DMS 273 (cell line): ENCODE data around the gene EML3.
A peak's percentile ranks its signal among the peaks of the same experiment; 100 is the strongest.
"Not testable (repeated sequence)": the region's sequence is repeated elsewhere in the genome, so short reads cannot be mapped to it uniquely, and the experiment has no call there.

Experiments
- DNase-seq: peaks from one replicate; lab custom pipeline; 2025; ENCODE audit not compliant: unreplicated experiment; lab: John Stamatoyannopoulos, UW

Gene EML3, protein sequence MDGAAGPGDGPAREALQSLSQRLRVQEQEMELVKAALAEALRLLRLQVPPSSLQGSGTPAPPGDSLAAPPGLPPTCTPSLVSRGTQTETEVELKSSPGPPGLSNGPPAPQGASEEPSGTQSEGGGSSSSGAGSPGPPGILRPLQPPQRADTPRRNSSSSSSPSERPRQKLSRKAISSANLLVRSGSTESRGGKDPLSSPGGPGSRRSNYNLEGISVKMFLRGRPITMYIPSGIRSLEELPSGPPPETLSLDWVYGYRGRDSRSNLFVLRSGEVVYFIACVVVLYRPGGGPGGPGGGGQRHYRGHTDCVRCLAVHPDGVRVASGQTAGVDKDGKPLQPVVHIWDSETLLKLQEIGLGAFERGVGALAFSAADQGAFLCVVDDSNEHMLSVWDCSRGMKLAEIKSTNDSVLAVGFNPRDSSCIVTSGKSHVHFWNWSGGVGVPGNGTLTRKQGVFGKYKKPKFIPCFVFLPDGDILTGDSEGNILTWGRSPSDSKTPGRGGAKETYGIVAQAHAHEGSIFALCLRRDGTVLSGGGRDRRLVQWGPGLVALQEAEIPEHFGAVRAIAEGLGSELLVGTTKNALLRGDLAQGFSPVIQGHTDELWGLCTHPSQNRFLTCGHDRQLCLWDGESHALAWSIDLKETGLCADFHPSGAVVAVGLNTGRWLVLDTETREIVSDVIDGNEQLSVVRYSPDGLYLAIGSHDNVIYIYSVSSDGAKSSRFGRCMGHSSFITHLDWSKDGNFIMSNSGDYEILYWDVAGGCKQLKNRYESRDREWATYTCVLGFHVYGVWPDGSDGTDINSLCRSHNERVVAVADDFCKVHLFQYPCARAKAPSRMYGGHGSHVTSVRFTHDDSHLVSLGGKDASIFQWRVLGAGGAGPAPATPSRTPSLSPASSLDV

DNA sequence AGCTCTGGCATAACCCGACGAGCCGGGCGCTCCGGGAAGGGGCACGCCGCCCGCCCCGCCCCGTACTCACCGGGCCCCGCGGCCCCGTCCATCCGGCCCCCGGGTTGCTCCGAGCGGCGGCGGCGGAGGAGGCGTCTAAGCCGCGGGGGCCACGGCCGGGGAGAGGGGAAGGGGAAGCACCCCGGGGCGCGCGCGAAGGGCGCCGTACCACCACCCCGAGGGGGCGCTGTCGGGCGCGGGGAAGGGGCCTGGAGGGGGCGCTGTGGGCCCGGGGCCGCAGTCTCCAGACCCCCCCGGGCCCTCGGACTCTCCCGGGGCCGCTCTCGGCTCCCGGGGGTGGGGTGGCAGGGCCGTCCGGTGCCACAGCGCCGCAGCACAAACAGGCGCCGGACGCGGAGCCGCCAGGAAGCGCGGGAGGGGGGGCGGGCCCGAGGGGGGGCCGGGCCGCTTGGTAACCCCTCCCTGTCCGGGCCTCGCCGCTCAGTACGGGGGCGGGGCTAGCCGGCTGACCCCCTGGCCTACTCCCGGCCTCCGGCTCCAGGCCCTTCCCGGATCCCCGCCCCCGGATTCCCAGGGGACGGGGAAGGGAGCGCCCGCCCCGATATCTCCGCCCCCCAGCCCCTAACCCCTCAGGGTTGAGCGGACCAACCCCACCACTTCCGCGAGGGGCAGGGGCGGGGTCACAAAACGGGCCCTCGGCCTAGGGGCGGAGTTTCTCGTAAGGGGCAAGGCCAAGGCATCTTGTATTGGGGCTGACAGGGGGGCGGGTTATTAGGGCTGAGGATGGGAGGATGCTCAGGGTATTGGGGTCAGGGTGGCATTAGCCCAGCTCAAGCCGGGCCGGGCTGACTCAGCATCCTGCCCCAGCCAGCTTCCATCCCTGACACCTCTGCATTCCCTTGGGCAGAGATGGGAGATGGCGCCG is at the start of gene EML3, which contains the start of gene ROM1:
Gene EML3, minus strand, starts transcription at position 410 of the 925 bp plus-strand sequence. Its CDS starts 318 bp downstream, at position 92.
Gene ROM1, plus strand, starts transcription at position 892 of the 925 bp plus-strand sequence. Its CDS starts 25 bp downstream, at position 917.
- peak; percentile 87 for DNase-seq

DNA sequence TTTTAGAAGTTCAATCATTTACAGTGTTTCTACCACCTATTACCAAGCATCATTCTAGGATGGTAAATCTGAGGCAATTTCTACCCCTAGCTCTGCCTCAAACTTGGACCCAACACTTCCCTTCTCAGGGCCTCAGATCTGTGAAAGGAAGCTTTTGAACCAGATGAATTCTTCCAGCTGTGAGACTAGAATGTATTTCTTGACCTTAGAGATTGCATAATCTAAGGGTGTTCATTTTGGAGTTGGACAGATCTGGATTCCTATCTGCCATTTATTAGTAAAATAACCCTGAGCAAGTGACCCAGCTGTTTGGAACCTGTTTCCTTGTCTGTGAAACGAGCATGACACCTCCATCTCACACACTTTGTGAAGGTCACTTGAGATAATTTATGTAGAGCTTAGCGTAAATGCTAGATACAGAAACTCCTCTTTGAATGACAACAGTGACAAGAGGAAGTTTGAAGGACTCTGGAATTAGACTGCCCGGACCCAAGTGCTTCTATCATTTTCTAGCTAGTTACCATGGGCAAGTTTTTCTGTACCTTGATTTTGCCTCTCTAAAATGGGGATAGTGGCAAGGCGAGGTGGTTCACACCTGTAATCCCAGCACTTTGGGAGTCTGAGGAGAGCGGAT is 44.3 kb upstream of the EML3 start:
- no peak for DNase-seq

DNA sequence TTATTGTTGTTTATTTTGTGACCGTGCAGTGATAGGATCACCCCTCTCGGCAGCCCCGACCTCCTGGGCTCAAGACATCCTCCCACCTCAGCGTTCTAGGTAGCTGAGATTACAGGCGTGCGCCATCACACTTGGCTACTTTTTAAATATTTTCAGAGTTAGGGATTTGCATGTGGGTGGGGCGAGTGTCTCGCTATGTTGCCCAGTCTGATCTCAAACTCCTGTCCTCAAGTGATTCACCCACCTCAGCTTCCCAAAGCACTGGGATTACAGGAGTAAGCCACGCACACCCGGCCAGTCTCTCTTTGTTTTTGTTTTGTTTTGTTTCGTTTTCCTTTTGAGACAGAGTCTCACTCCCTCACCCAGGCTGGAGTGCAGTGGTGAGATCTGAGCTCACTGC is 41.7 kb upstream of the EML3 start:
- no peak for DNase-seq

DNA sequence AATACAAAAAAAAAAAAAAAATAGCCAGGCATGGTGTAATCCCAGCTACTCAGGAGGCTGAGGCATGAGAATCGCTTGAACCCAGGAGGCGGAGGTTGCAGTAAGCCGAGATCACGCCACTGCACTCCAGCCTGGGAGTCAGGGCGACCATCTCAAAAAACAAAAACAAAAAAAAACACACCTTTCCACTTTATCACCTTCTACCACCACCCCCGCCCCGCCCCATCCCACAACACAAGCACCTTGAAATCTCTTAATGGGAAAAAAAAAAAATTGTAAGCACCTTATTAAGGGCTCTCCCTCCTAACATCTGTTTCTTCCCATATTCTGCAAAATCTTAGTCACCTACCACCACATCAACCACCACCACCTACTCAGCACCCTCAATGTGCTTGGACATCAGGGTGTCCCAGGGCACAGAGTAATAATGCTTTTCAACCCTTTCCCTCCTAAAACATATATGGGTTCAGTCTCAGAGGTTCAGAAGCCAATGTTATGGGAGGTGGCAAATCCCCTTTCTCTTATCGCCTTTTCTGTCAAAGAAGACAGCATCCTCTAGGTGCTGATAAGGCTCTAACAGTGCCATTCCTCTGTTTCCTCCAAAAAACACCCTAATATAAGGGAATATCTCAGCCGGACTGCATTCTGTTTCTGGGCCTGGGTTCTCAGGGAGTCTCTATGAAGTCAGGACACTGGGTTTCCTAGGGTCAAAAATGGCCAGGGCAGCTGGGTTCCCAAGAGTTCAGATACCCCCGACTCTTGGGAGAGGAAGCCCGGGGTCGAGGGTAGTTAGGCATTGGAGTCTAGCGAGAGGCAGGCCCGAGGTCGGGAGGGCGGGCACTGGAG is 39.8 kb upstream of the EML3 start:
- no peak for DNase-seq

DNA sequence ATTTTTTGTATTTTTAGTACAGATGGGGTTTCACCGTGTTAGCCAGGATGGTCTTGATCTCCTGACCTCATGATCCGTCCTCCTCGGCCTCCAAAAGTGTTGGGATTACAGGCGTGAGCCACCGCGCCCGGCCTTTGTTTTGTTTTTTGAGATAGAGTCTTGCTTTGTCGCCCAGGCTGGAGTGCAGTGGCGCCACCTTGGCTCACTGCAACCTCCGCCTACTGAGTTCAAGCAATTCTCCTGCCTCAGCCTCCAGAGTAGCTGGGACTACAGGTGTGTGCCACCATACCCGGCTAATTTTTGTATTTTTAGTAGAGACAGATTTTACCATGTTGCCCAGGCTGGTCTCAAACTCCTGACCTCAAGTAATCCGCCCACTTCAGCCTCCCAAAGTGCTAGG is 37.7 kb upstream of the EML3 start:
- not testable (repeated sequence) for DNase-seq

DNA sequence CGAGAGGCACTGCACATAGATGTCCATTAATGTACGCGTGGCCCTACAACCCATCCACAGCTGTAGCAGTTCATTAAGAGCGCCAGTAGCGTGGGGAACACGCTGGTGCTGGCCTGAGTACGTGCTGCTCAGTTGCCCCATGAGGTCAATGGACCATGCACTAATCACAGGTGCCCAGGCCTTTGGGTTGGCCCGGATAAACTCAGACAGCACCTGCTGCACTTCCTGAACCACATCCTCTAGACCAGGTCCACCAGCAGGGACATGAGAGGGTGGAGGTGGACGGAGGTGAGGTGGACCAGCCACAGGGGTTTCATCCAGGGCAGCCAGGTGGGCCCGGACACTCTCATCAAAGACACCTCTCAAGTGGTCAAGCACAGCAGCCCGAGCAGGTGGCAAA is 36.9 kb upstream of the EML3 start:
- DNase-seq, result no peak

DNA sequence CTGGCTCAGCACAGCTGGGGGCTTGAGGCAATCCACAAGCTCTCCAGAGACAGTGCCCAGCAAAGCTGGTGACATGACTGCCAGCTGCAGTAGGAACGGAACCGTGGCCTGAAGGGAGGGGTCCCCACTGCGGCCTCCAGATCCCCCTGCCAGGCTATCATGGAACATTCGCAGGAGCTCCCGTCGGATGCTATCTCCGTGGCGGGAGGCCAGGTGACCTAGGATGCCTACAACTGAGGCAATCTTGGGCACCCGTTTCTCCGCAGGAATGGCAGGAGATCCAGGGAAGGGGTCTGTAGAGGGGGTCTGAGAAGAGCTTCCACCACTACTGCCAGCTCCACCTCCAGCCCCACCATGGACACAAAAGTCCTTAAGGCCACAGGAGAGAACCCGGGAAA is 36.4 kb upstream of the EML3 start:
- no peak for DNase-seq

DNA sequence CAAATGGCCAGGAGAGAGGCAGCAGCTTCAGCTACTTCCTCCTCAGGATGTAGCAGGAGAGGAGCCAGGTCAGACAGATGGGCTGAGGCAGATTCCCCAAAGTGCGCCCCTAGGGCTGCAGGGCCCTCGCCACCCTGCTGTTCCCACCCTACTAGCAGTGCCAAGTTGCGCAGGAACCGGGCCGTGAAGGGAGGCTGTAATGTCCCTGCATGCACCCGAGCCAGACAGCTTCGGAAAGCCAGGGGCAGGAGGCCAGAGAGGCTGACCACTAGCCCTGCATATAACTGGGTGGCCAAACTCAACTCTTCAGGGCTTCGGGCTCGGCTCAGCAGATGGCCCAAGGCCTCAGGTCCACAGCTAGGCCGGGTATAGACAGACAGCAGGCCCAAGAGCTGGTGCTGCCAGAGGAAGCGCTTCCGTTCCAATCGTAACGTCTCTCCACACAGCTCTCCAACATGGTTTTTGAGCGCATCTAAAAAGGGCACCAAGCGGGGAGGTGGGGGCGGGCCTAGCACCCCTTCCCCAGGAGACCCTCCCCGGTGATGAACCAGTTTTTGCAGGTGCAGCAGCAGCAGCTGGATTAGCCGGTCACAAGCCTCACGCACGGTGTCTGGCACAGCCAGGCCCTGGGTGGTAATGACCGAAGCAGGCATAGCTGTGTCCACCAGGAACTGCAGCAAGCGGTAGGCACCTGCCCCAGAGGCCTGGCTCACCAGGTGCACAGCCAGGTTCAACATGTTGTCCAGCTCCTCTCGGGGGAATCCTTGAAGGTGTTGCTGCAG is 35.8 kb upstream of the EML3 start:
- peak; percentile 11 for DNase-seq

DNA sequence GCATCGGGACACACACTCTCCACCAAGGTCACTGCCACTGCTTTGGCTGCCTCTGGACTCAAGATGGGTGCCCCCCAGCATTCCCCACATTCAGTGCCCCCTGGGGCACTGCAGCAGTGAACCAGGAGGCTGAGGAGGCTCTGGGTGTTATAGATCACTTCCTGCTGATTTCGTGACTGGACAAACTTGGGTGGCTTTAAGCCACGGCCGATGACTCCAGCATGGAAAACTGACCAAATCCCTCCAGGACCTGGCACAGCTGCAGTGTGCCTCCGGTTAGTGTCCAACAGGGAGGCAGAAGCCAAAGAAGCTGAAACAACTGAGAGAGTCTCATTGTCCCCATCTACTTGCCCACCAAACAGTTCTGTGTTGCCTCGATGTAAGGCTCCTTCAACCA is 35.0 kb upstream of the EML3 start:
- no peak for DNase-seq

DNA sequence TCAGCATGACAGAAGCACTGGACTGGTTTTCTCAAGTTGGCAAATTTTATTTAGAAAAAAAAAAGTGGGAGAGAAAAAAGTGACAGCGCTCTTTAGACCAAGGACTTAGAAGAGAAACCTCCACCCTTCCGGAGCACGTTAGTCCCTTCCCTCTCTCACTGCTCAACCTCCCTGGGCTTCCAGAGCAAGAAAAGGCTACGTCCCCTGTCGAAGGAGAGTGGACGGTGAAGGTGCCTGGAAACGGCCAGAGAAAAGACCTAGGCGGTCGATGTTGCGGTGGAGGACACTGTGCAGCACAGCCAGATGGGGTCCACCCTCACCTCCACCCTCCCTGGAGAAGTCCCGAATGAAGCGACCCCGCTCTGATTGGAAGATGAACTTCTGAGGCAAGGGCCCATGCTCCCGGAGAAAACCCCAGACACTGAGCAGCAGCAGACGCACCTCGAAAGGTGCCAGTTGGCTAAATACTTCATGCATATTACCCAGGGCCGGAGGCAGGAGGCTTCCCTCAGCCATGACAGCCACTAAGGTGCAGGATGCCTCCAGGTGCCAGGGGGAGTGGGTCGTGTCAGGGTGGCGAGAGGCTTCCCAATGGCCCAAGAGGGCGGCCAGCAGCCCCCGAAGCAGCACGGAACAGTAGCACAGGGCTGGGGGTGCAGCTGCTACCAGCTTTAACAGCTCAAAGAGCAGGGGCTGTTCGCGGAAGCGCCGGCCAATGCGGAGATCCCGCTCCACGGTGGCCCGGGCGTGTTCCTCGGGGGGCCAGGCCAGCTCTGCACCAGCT is 34.4 kb upstream of the EML3 start:
- DNase-seq, result no peak

DNA sequence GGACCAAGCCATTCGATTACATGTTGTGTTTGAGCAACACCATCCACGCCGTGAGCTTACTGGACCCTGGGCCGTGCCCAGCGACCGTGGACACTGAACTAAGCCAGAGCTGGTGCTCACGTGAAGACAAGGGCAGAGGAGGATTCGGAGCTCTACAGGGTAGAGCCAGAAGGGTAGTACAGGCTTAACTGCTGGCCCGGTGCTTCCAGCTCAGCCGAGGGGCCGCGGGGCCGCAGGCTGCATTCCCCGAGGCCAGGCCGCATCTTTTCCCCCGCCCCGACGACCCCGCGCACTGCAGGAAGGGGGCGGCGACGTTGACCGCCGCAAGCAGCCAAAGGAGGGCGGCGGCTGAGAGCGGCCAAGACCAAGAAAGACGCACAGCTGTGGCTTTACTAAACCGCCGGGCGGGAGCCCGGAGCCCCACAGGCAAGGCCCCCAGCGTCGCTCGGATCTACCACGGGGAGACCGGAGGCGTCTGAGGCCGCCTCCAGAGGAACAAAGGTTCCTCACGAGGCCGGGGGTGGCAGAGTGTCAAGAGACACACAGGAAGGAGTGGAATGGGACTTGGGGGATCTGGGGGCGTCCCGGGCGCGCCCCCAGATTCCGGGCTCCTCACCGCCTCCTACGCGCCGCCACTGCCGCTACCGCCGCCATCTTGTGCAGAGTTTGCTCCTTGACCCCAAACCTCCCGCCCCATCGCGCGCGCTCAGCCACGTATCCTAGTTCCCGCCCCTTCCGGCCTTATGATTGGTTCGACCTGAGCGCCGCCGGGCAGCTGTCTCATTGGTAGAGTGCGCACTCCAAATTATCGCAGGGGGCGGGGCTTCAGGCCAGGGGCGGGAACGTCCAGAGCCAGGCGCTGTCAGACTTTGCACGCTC is 33.6 kb upstream of the EML3 start, which contains the start of gene GANAB:
Gene GANAB, minus strand, starts transcription at position 668 of the 879 bp plus-strand sequence. Its CDS starts 14 bp downstream, at position 654.
- peak; percentile 98 for DNase-seq

DNA sequence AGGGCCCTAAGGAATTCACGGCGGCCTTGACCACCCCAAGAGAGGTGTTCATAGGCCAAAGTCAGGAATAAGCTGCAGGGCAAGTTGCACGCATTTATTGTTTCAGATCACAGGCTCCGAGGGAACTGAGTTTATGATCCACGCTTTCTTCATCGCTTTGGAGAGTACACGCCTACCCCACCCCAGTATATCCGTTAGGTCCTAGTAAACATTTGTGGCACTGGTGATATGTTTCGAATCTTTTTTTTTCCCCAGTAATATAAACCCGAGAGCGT is 33.0 kb upstream of the EML3 start:
- DNase-seq, result no peak

DNA sequence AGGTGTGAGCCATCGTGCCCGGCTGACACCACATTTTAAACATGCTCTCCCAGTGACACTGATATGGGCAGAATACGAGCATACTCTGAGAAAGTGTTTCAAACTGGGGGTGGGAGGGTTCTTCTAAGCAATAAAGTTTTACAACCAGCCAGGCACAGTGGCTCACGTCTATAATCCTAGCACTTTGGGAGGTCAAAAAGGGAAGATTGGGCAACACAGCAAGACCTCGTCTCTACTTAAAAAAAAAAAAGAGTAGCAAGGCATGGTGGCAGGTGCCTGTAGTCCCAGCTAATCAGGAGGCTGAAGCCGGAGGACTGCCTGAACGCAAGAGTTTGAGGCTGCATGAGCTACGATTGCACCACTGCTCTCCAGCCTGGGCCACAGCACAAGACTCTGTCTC is 31.6 kb upstream of the EML3 start:
- no peak for DNase-seq

DNA sequence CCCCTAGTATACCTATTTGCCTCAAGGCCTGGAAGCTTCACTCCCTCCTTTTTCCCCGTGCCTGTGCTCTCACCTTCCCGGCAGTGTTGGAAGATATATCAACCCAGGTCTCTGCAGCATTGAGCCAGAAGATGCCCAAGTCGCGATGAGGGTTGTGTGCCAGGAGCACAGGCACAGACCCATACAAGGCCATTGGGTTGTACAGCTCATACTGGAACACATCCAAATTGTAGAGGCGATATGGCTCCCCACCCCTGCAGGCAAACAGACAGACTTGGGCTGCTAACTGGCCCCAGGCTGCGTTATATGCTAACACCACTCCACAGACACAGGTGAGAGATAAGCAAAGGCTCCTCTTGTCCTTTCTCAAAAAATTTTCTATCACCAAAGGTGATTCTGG is 19.9 kb upstream of the EML3 start:
- no peak for DNase-seq

DNA sequence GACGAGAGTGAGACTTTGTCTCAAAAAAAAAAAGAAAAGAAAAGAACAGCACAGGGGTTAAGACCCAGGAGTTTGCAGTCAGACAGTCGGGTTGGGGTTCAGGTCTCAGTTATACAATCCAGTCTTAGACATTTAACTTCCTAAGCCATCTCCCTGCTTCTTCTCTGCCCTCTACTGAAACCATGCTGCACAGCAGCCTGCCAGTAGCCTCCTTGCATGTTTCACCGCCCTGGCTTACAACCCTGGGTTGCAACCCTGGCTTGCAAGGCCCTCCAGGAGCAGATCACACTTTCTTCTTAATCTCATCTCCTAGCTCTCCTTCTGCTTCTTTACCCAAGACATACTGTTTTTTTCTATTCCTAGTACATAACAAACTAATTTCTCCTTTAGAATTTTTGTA is 15.1 kb upstream of the EML3 start:
- DNase-seq, result no peak

DNA sequence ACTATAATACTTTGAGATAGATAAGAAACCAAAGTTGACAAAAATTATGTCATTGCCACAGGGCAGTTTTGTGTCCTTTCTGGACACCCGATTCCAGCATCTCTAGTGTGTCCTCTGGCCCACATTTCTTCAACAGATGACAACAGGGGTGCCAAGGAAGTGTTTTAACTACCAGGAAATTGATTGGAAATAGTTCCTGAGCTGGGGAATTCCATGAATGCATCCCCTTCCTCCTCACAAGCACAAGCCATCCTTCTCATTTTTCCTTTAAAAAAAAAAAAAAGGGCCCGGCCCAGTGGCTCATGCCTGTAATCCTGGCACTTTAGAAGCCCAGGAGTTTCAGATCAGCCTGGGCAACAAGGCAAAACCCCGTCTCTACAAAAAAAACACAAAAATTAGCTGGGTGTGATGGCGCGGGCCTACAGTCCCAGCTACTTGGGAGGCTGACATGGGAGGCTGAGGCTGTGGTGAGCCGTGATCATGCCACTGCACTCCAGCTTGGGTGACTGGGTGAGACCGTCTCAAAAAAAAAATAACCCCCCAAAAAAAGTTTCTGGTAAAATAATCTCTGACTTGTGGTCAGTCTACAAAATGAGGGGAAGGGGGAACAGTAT is 10.0 kb upstream of the EML3 start:
- no peak for DNase-seq
